ENCODE measurements around the gene SGIP1. TPM values are rescaled to one million over a fixed set of nuclear protein-coding genes. Genes with fewer than 3 reads are reported as not detected.

Gene SGIP1
- total and polyA plus RNA-seq, 2 of the 8 experiments (the other 6 are each of a cell fraction or from before 2014, with no cell fraction given), result 1.4 to 2.1 TPM

DNA sequence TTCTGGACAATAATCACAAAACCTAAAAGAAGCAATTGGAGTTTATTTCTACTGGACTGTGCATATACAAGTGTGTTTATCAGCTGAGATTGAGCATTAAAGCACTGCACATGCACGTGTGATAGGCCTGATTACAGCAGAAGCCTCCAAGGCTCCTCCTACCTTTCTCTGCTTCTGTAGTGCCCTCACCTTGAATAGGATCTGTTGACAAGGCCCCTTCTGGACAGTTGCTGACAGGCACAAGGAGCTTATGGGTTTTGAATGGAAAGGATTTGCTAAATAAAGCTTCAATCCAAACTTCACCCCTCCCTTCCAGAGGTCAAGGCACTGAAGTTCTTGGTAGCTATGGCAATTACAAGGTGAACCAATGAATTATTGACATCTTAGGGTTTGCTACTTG is 7.9 kb upstream of the SGIP1 start (continued):
- TF ChIP-seq, protein P1, sequence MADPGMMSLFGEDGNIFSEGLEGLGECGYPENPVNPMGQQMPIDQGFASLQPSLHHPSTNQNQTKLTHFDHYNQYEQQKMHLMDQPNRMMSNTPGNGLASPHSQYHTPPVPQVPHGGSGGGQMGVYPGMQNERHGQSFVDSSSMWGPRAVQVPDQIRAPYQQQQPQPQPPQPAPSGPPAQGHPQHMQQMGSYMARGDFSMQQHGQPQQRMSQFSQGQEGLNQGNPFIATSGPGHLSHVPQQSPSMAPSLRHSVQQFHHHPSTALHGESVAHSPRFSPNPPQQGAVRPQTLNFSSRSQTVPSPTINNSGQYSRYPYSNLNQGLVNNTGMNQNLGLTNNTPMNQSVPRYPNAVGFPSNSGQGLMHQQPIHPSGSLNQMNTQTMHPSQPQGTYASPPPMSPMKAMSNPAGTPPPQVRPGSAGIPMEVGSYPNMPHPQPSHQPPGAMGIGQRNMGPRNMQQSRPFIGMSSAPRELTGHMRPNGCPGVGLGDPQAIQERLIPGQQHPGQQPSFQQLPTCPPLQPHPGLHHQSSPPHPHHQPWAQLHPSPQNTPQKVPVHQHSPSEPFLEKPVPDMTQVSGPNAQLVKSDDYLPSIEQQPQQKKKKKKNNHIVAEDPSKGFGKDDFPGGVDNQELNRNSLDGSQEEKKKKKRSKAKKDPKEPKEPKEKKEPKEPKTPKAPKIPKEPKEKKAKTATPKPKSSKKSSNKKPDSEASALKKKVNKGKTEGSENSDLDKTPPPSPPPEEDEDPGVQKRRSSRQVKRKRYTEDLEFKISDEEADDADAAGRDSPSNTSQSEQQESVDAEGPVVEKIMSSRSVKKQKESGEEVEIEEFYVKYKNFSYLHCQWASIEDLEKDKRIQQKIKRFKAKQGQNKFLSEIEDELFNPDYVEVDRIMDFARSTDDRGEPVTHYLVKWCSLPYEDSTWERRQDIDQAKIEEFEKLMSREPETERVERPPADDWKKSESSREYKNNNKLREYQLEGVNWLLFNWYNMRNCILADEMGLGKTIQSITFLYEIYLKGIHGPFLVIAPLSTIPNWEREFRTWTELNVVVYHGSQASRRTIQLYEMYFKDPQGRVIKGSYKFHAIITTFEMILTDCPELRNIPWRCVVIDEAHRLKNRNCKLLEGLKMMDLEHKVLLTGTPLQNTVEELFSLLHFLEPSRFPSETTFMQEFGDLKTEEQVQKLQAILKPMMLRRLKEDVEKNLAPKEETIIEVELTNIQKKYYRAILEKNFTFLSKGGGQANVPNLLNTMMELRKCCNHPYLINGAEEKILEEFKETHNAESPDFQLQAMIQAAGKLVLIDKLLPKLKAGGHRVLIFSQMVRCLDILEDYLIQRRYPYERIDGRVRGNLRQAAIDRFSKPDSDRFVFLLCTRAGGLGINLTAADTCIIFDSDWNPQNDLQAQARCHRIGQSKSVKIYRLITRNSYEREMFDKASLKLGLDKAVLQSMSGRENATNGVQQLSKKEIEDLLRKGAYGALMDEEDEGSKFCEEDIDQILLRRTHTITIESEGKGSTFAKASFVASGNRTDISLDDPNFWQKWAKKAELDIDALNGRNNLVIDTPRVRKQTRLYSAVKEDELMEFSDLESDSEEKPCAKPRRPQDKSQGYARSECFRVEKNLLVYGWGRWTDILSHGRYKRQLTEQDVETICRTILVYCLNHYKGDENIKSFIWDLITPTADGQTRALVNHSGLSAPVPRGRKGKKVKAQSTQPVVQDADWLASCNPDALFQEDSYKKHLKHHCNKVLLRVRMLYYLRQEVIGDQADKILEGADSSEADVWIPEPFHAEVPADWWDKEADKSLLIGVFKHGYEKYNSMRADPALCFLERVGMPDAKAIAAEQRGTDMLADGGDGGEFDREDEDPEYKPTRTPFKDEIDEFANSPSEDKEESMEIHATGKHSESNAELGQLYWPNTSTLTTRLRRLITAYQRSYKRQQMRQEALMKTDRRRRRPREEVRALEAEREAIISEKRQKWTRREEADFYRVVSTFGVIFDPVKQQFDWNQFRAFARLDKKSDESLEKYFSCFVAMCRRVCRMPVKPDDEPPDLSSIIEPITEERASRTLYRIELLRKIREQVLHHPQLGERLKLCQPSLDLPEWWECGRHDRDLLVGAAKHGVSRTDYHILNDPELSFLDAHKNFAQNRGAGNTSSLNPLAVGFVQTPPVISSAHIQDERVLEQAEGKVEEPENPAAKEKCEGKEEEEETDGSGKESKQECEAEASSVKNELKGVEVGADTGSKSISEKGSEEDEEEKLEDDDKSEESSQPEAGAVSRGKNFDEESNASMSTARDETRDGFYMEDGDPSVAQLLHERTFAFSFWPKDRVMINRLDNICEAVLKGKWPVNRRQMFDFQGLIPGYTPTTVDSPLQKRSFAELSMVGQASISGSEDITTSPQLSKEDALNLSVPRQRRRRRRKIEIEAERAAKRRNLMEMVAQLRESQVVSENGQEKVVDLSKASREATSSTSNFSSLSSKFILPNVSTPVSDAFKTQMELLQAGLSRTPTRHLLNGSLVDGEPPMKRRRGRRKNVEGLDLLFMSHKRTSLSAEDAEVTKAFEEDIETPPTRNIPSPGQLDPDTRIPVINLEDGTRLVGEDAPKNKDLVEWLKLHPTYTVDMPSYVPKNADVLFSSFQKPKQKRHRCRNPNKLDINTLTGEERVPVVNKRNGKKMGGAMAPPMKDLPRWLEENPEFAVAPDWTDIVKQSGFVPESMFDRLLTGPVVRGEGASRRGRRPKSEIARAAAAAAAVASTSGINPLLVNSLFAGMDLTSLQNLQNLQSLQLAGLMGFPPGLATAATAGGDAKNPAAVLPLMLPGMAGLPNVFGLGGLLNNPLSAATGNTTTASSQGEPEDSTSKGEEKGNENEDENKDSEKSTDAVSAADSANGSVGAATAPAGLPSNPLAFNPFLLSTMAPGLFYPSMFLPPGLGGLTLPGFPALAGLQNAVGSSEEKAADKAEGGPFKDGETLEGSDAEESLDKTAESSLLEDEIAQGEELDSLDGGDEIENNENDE (IDR thresholded peaks at IDR 0.05; ENCODE audit: insufficient replicate concordance, low read length), result no peak
- TF ChIP-seq SIN3A (conservative IDR thresholded peaks at IDR 0.05 in 1 of 2, IDR thresholded peaks at IDR 0.05 in 1 of 2; ENCODE audit: low read depth in 1 of 2, low read length in 2 of 2) (no peak), CBX8 (IDR thresholded peaks at IDR 0.05; ENCODE audit: borderline replicate concordance, low read depth, low read length) (no peak), CHD2 (IDR thresholded peaks at IDR 0.05; ENCODE audit: low read length) (no peak), TAF7 (optimal IDR thresholded peaks at IDR 0.05; ENCODE audit: borderline replicate concordance, low read depth, low read length) (no peak), TBP (IDR thresholded peaks at IDR 0.05; ENCODE audit: low read depth, low read length) (no peak), EGR1 (IDR thresholded peaks at IDR 0.05; ENCODE audit: borderline replicate concordance, low read depth, low read length) (no peak), SUZ12 (IDR thresholded peaks at IDR 0.05; ENCODE audit: low read length) (no peak)
- TF ChIP-seq, protein P2, sequence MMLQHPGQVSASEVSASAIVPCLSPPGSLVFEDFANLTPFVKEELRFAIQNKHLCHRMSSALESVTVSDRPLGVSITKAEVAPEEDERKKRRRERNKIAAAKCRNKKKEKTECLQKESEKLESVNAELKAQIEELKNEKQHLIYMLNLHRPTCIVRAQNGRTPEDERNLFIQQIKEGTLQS (IDR thresholded peaks at IDR 0.05; ENCODE audit: insufficient read depth, low read depth, low read length), result no peak
